GM20000 (cell line): ENCODE results near the gene RPS6KB2.

ENCODE experiments used
- DNase-seq: peaks from one replicate; pipeline ENCODE4 v3.0.0; 2012; ENCODE audit warnings: low spot score
- TF ChIP-seq, protein P1 (sequence below): IDR thresholded peaks from 2 replicates; pipeline ENCODE4 v1.5.1; 2012; ENCODE audit warnings: mild to moderate bottlenecking, control low read depth; ENCODE audit errors: extremely low read depth, missing control alignments

The RPS6KB2 gene

DNA sequence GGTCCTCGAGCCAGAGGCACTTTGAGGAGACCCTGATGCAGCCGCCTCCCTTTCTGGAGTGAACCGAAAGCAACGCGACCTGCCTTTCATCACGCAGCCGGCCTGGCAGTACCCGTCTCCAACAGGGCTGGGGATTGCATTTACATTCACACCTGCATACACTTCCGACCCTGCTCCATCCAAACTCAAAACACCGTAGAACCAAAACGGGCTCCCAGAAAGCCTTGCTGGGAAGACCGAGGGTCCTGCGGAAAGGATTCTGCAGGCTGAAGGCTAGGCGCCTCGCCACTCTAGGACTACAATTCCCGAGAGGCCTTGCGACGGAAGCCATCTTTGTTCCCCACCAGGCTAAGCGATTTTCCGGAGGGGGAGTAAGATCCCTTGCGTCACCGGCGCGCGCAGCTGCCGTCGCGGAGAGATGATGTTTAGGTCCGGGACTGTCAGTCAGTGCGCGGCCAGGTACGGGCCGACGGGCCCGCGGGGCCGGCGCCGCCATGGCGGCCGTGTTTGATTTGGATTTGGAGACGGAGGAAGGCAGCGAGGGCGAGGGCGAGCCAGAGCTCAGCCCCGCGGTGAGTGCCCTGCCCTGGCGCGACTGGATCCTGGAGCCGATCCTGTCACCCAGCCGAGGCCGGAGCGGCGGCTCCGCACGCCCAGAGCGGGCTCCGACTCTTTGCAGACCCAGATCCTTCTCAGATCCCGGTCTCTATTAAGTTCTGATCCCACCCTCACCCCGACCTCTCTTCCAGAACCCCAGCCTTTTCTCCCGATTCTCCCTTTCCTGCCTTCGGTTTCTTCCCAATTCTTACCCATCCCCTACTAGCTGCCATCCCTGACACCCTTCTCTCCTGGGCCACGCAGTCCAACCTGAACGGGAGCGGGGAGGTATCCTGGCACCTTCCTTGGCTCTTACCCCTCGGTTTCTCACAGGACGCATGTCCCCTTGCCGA lies at the start of gene RPS6KB2:
RPS6KB2 (plus strand) TSS at position 443 of the 950 bp plus-strand sequence; CDS start at position 495, 52 bp downstream.
- TF ChIP-seq, protein P1, sequence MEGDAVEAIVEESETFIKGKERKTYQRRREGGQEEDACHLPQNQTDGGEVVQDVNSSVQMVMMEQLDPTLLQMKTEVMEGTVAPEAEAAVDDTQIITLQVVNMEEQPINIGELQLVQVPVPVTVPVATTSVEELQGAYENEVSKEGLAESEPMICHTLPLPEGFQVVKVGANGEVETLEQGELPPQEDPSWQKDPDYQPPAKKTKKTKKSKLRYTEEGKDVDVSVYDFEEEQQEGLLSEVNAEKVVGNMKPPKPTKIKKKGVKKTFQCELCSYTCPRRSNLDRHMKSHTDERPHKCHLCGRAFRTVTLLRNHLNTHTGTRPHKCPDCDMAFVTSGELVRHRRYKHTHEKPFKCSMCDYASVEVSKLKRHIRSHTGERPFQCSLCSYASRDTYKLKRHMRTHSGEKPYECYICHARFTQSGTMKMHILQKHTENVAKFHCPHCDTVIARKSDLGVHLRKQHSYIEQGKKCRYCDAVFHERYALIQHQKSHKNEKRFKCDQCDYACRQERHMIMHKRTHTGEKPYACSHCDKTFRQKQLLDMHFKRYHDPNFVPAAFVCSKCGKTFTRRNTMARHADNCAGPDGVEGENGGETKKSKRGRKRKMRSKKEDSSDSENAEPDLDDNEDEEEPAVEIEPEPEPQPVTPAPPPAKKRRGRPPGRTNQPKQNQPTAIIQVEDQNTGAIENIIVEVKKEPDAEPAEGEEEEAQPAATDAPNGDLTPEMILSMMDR, result no peak

DNA sequence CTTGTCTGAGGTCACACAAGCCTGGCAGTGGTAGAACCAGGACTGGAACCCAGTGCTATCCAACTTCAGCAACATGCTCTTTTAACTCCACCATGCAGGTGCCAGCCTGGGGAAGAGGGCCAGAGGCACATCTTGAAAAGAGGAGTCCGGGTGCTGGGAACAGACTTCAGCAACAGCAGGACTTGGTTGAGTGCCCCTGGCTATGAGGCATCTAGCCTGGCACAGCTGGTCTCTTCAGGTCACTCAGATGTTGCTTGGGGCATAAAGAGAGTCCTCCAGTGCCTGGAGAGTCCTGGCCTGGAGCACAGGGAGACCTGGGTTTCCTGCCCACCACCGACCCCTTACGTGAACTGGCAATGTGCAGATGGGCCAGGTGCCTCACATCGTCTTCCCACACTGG lies 49.8 kb upstream of the RPS6KB2 start:
- TF ChIP-seq, protein P1, result no peak
- no peak for DNase-seq

More for the DNA sequence above, at the start of gene RPS6KB2:
- peak; percentile 99 for DNase-seq

DNA sequence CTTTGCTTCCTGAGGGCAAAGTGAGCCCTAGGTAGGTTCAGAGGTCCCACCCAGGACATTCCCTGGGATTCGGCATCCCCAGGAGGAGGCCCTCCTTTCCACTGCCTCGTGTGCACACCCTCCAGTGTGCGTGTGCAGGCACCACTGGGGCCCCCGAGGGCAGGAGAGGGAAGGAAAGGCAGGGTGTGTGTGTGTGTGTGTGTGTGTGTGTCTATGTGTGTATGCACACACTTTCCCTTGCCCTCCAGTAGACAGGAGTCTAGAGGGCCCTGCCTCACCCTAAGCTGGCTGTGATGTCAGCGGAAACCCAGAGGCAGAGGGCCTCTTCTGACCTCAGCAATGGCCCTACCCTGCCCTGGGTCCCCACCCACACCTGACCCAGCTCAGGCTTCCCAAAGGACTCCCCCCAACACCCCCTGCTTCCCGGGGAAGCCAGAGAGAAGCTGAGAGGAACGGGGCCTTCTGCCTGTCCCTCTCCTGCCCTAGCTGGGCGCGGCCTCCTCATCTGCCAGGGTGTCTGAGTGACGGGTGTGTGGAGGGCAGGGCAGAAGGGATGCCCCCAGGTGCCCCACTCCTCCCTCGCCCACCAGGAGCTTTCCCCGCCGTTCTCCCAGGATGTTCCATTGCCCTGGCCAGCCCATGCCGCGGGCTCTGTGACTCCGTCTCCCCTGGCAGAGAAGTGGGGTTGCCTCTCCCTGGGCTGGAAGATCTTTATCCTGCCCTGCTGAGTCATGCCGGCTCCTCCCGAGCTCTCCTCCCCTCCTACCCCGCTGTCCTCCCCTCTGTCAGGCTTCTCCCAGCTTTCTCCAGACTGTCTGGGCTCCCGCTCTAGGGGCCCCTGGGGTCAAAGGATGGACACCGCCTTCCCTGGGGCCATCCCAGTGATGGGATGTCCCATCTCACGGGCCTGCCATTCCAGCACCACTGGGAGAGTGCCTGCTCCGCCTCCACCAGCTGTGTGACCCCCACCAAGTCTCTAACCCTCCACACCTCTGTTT lies 48.9 kb upstream of the RPS6KB2 start:
- DNase-seq, result no peak
- TF ChIP-seq, protein P1, result no peak

DNA sequence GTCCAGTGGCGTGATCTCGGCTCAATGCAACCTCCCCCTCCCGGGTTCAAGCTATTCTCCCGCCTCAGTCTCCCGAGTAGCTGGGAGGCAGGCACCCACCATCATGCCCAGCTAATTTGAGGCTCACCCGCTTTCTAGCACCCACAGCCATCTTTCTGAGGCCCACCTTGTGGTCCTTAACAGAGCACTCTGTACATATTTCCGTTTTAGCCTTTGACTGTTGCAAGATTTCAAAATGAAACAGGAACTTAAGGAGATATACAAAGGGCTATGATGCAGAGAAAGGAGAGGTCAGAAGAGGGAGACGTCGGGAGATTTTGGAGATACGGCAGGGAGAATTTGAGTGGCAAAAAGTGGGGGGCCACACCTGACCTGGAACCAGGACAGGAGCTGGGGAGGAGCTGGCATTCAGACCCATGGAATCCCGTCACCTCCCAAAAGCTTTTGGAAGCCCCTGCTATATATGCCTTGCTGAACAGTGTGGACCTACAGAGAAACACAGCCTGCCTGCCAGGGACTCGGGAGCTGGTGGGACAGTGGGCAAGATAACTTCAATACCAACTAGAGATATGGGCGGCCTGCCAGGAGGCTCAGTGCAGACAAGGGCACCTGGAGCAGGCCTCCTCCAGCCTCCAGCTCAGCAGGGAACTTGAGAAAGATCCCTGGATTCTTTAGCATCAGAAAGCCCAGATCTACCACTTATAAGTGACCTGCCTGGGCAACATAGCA lies 46.9 kb upstream of the RPS6KB2 start:
- peak; percentile 59 for DNase-seq
- TF ChIP-seq, protein P1, result no peak

DNA sequence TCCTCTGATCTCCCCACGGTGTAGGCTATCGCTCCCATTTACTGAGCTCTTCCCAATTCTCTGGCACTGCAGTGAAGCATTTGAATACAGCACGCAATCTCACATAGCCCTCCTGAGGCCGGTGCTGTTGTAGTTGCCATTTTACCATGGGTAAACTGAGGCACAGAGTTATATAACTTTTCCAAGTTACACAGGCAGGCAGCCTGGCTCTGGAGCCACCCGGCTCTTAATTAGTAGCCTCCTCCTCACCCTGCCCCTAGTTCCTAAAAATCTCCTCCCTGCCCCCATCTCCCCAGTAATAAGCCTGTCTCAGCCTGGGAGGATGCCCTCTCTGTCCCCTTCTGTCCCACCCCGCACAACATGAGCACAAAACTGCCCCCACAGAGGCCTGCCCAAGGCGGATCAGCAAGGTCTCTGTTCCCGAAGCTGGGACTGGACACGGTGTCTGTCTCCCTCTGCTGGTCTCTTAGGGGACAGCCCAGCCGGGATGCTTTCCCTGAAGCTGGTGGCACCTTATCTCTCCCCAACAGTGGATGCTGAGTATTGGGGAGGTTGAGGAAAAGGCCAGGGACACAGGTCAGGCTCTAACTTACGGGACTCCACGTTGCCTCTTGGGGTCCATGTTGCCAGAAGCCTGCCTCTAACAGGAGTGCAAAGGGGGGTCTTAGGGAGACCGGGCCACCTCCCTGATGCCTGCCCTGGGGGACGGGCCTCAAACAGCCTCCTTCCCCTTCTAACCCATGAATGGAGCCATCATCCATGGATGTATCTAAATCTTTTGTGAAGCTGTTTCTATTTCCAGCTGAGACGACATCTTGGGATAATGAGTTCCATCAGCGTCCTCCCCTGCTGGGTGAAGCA lies 45.8 kb upstream of the RPS6KB2 start:
- DNase-seq, result peak; percentile 82
- TF ChIP-seq, protein P1, result peak; percentile 79

DNA sequence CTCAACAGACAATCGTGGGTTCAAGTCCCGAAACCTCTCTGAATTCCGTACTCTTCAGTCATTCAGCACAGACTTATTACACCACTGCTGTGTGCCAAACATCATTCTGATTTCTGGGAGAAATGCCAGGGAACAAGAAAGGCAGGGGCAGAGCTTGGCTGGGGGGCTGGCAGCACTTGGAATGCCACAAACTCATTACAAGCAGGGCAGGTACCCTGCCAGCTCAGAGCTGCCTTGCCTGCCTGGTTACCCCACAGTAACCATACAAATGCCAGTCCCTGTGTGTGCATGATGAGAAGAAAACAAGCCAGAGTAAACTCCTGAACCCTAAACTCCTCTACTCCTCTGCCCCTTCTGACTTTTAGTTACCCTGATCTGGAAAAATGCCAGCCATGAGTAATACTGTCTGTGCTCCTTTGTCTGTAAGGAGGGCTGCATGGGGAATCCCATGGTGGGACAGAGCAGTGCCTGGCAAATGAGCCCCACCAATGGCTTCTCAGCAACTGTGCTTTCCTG lies 43.4 kb upstream of the RPS6KB2 start:
- no peak for DNase-seq
- TF ChIP-seq, protein P1, result no peak
